ENCODE results near the gene SIT1.

The SIT1 gene

GRCh38 chr9:35682051-35682450 is 31.3 kb upstream of the SIT1 start:
- no peak for DNase-seq

- DNase-seq = no peak
Measured at GRCh38 chr9:35681341-35682002, 30.7 kb upstream of the SIT1 start.

- no peak for DNase-seq
Measured at GRCh38 chr9:35680331-35681105, 29.8 kb upstream of the SIT1 start.

- DNase-seq = no peak
Measured at GRCh38 chr9:35679766-35680330, 29.1 kb upstream of the SIT1 start.

- DNase-seq = no peak
Measured at GRCh38 chr9:35679091-35679490, 28.4 kb upstream of the SIT1 start.

GRCh38 chr9:35675732-35676392 is 25.1 kb upstream of the SIT1 start:
- no peak for DNase-seq

- no peak for DNase-seq
Measured at GRCh38 chr9:35675204-35675603, 24.5 kb upstream of the SIT1 start.

GRCh38 chr9:35674025-35674361 is 23.3 kb upstream of the SIT1 start:
- no peak for DNase-seq

GRCh38 chr9:35673132-35674024 is 22.6 kb upstream of the SIT1 start, which contains the start of gene CA9:
Gene CA9 (plus strand): TSS chr9:35673928. CDS start chr9:35673960, 32 bp downstream.
- no peak for DNase-seq

GRCh38 chr9:35669331-35670145 is 18.8 kb upstream of the SIT1 start:
- no peak for DNase-seq

GRCh38 chr9:35667939-35668338 is 17.2 kb upstream of the SIT1 start:
- no peak for DNase-seq

GRCh38 chr9:35666549-35666948 is 15.8 kb upstream of the SIT1 start:
- DNase-seq = no peak

GRCh38 chr9:35666045-35666444 is 15.3 kb upstream of the SIT1 start:
- DNase-seq = no peak

- no peak for DNase-seq
Measured at GRCh38 chr9:35665471-35665818, 14.7 kb upstream of the SIT1 start.

- DNase-seq = peak; percentile 65 to 71
Measured at GRCh38 chr9:35664531-35665470, 14.1 kb upstream of the SIT1 start, which contains the start of gene ARHGEF39. Gene ARHGEF39 (minus strand): TSS chr9:35665195. CDS start chr9:35665169, 26 bp downstream.

GRCh38 chr9:35662437-35662836 is 11.7 kb upstream of the SIT1 start:
- no peak for DNase-seq

GRCh38 chr9:35661756-35662350 is 11.1 kb upstream of the SIT1 start:
- no peak for DNase-seq

GRCh38 chr9:35660966-35661415 is 10.3 kb upstream of the SIT1 start:
- no peak for DNase-seq

- DNase-seq = no peak
Measured at GRCh38 chr9:35659340-35659739, 8.6 kb upstream of the SIT1 start.

- DNase-seq = no peak
Measured at GRCh38 chr9:35658968-35659220, 8.2 kb upstream of the SIT1 start.

Measured in stimulated activated CD4-positive, alpha-beta T cell treated with anti-CD3 and anti-CD28 coated beads, Interleukin-2, amount 100 ng/mL, for 48 hours (primary cell).